Activated CD4-positive, alpha-beta memory T cell treated with anti-CD3 and anti-CD28 coated beads for 36 hours (primary cell): ENCODE measurements around the gene JADE2. TPM values are rescaled to one million over a fixed set of nuclear protein-coding genes. Genes with fewer than 3 reads are reported as not detected.
"Not testable (repeated sequence)": the region's sequence is repeated elsewhere in the genome, so short reads cannot be mapped to it uniquely, and the experiment has no call there.

Experiments used
- CTCF ChIA-PET: fragments of 350-600 bp; sonication (Branson Sonifier 250); formaldehyde crosslinking; loops from one replicate; lab custom pipeline; 2021; ENCODE audit warnings: antibody characterized with exemption, inconsistent platforms; lab: Charles Lee
- POLR2A ChIA-PET: fragments of 350-600 bp; sonication (Branson Sonifier 250); formaldehyde crosslinking; loops from one replicate; lab custom pipeline; 2021; ENCODE audit warnings: antibody characterized with exemption; lab: Charles Lee
- DNase-seq: peaks from one replicate; pipeline ENCODE4 v3.0.0-alpha.2; 2020
- H3K27ac Mint-ChIP-seq: one replicate; pipeline ENCODE4 v1.8.0; 2021; ENCODE audit warnings: mixed read lengths
- H3K27me3 Mint-ChIP-seq: one replicate; pipeline ENCODE4 v1.8.0; 2021; ENCODE audit warnings: mixed read lengths
- H3K36me3 Mint-ChIP-seq: one replicate; pipeline ENCODE4 v1.8.0; 2021; ENCODE audit warnings: mixed read lengths
- H3K4me1 Mint-ChIP-seq: one replicate; pipeline ENCODE4 v1.8.0; 2021; ENCODE audit warnings: low read depth, mixed read lengths
- H3K4me3 Mint-ChIP-seq: one replicate; pipeline ENCODE4 v1.8.0; 2021; ENCODE audit warnings: mild to moderate bottlenecking, mixed read lengths
- H3K9me3 Mint-ChIP-seq: one replicate; pipeline ENCODE4 v1.8.0; 2021; ENCODE audit warnings: mixed read lengths
- intact Hi-C: fragments of 100-400 bp; cut with micrococcal nuclease; formaldehyde crosslinking; loops from one replicate; pipeline ENCODE4 v1.15.1; 2023
- total RNA-seq, 2 experiments: library from RNA; stranded (reverse); gene quantifications; one replicate each; pipeline ENCODE4 v1.2.3, GENCODE V29; 2021

JADE2 gene
- total RNA-seq, 2 experiments from 2014 or later = 79.4 to 81.6 TPM

GRCh38 chr5:134545070-134545868, 19.8 kb downstream of the JADE2 start:
- peaks cover 76% of the 10 kb centered on the region for H3K4me1 Mint-ChIP-seq
- no peaks in the 10 kb centered on the region for H3K27me3 Mint-ChIP-seq
- ChIA-PET POLR2A (interaction anchor here (1.7 to 3.0 kb wide), 5 partner anchors 10 to 173 kb away, joined by 5 to 23 read pairs (median 12); partner anchors contain the start of genes JADE2 and UBE2B), CTCF (interaction anchor here (2.6 to 5.9 kb wide), 4 partner anchors 10 to 134 kb away, joined by 8 to 43 read pairs (median 18); partner anchors contain the start of gene CDKN2AIPNL)
- H3K9me3 Mint-ChIP-seq = no peaks in the 10 kb centered on the region
- peak; percentile 49 for DNase-seq
- intact Hi-C loops = loop anchor here (1.0 kb wide), 1 partner anchor 9 kb away; no protein-coding TSS in a partner anchor
- H3K4me3 Mint-ChIP-seq = peak overlapping the region; percentile 83
- peak overlapping the region; percentile 98 for H3K27ac Mint-ChIP-seq
- peaks cover 25% of the 10 kb centered on the region for H3K36me3 Mint-ChIP-seq

- DNase-seq = no peak
- ChIA-PET POLR2A (no interaction called here), CTCF (interaction anchor here (0.8 to 5.9 kb wide), 5 partner anchors 8 to 40 kb away, joined by 3 to 43 read pairs (median 5); no protein-coding TSS in a partner anchor)
- Mint-ChIP-seq H3K27me3 (no peaks in the 10 kb centered on the region), H3K27ac (peak overlapping the region; percentile 64), H3K36me3 (peaks cover 29% of the 10 kb centered on the region), H3K9me3 (no peaks in the 10 kb centered on the region), H3K4me1 (peaks cover 72% of the 10 kb centered on the region), H3K4me3 (no peak overlapping the region)
- intact Hi-C loops = no loop called here
Observed at GRCh38 chr5:134547066-134547465, 21.6 kb downstream of the JADE2 start.

GRCh38 chr5:134547579-134547978, 22.1 kb downstream of the JADE2 start:
- H3K36me3 Mint-ChIP-seq = peaks cover 31% of the 10 kb centered on the region
- intact Hi-C loops = no loop called here
- peaks cover 73% of the 10 kb centered on the region for H3K4me1 Mint-ChIP-seq
- no peaks in the 10 kb centered on the region for H3K9me3 Mint-ChIP-seq
- POLR2A ChIA-PET = no interaction called here
- H3K27me3 Mint-ChIP-seq = no peaks in the 10 kb centered on the region
- H3K27ac Mint-ChIP-seq = peak overlapping the region; percentile 61
- no peak overlapping the region for H3K4me3 Mint-ChIP-seq
- CTCF ChIA-PET = interaction anchor here (0.8 to 1.6 kb wide), 3 partner anchors 23 to 40 kb away, joined by 3 to 5 read pairs (median 4); no protein-coding TSS in a partner anchor
- no peak for DNase-seq

- intact Hi-C loops = no loop called here
- Mint-ChIP-seq H3K27me3 (no peaks in the 10 kb centered on the region), H3K4me1 (peaks cover 74% of the 10 kb centered on the region), H3K27ac (peak overlapping the region; percentile 61), H3K36me3 (peaks cover 31% of the 10 kb centered on the region), H3K4me3 (no peak overlapping the region), H3K9me3 (no peaks in the 10 kb centered on the region)
- DNase-seq = no peak
- POLR2A ChIA-PET = no interaction called here
- CTCF ChIA-PET = interaction anchor here (1.6 kb wide), 1 partner anchor 30 kb away, joined by 4 read pairs; no protein-coding TSS in a partner anchor
Observed at GRCh38 chr5:134547999-134548658, 22.7 kb downstream of the JADE2 start.

- CTCF ChIA-PET = no interaction called here
- Mint-ChIP-seq H3K27me3 (no peaks in the 10 kb centered on the region), H3K4me3 (no peak overlapping the region), H3K36me3 (peaks cover 34% of the 10 kb centered on the region), H3K4me1 (peaks cover 74% of the 10 kb centered on the region), H3K27ac (peak overlapping the region; percentile 61), H3K9me3 (no peaks in the 10 kb centered on the region)
- intact Hi-C loops = no loop called here
- POLR2A ChIA-PET = no interaction called here
- DNase-seq = peak; percentile 46
Observed at GRCh38 chr5:134549714-134550113, 24.2 kb downstream of the JADE2 start.

GRCh38 chr5:134550271-134551214, 25.1 kb downstream of the JADE2 start:
- intact Hi-C loops = no loop called here
- Mint-ChIP-seq H3K4me3 (no peak overlapping the region), H3K36me3 (peaks cover 30% of the 10 kb centered on the region), H3K4me1 (peaks cover 73% of the 10 kb centered on the region), H3K9me3 (no peaks in the 10 kb centered on the region), H3K27me3 (no peaks in the 10 kb centered on the region), H3K27ac (peak overlapping the region; percentile 61)
- DNase-seq = no peak
- CTCF ChIA-PET = no interaction called here
- POLR2A ChIA-PET = no interaction called here

- Mint-ChIP-seq H3K27ac (peak overlapping the region; percentile 63), H3K36me3 (peaks cover 35% of the 10 kb centered on the region), H3K9me3 (no peaks in the 10 kb centered on the region), H3K4me3 (no peak overlapping the region), H3K27me3 (no peaks in the 10 kb centered on the region), H3K4me1 (peaks cover 75% of the 10 kb centered on the region)
- POLR2A ChIA-PET = no interaction called here
- intact Hi-C loops = no loop called here
- CTCF ChIA-PET = no interaction called here
- DNase-seq = no peak
Observed at GRCh38 chr5:134551901-134552300, 26.4 kb downstream of the JADE2 start.

GRCh38 chr5:134552301-134552700, 26.8 kb downstream of the JADE2 start:
- CTCF ChIA-PET = no interaction called here
- Mint-ChIP-seq H3K27ac (peak overlapping the region; percentile 69), H3K36me3 (peaks cover 35% of the 10 kb centered on the region)

GRCh38 chr5:134552716-134553115, 27.2 kb downstream of the JADE2 start:
- CTCF ChIA-PET = interaction anchor here (0.6 kb wide), 1 partner anchor 147 kb away, joined by 3 read pairs; no protein-coding TSS in a partner anchor
- POLR2A ChIA-PET, intact Hi-C loops, H3K27me3 Mint-ChIP-seq, H3K27ac Mint-ChIP-seq, H3K4me3 Mint-ChIP-seq, H3K9me3 Mint-ChIP-seq, DNase-seq: not testable (repeated sequence)
- Mint-ChIP-seq H3K4me1 (peaks cover 72% of the 10 kb centered on the region), H3K36me3 (peaks cover 34% of the 10 kb centered on the region)

More at GRCh38 chr5:134552301-134552700, 26.8 kb downstream of the JADE2 start:
- Mint-ChIP-seq H3K4me3 (no peak overlapping the region), H3K27me3 (no peaks in the 10 kb centered on the region), H3K4me1 (peaks cover 74% of the 10 kb centered on the region), H3K9me3 (no peaks in the 10 kb centered on the region)
- DNase-seq = no peak
- intact Hi-C loops = no loop called here
- POLR2A ChIA-PET = no interaction called here

- H3K4me1 Mint-ChIP-seq = peaks cover 62% of the 10 kb centered on the region
- H3K36me3 Mint-ChIP-seq = peaks cover 31% of the 10 kb centered on the region
- ChIA-PET CTCF (interaction anchor here (1.1 to 3.2 kb wide), 8 partner anchors 9 to 414 kb away, joined by 3 to 33 read pairs (median 4); partner anchors contain the start of genes CDKN2AIPNL and PCBD2), POLR2A (interaction anchor here (1.4 to 3.1 kb wide), 4 partner anchors 9 to 182 kb away, joined by 3 to 26 read pairs (median 17); partner anchors contain the start of genes JADE2 and UBE2B)
- no peak for DNase-seq
- H3K4me3 Mint-ChIP-seq = no peak overlapping the region
- H3K9me3 Mint-ChIP-seq = no peaks in the 10 kb centered on the region
- intact Hi-C loops = loop anchor here (1.0 to 2.0 kb wide), 3 partner anchors 9 to 183 kb away; partner anchors contain the start of gene UBE2B
- no peaks in the 10 kb centered on the region for H3K27me3 Mint-ChIP-seq
- peak overlapping the region; percentile 99 for H3K27ac Mint-ChIP-seq
Observed at GRCh38 chr5:134553821-134554267, 28.4 kb downstream of the JADE2 start.
